Measurements from ENCODE around the gene B4GALNT2.
"Not testable (repeated sequence)": the region's sequence is repeated elsewhere in the genome, so short reads cannot be mapped to it uniquely, and the experiment has no call there.

B4GALNT2 gene

GRCh38 chr17:49120166-49120565 is 12.4 kb upstream of the B4GALNT2 start:
- DNase-seq (ENCODE audit: low read depth) = no peak
- TF ChIP-seq CTCF (IDR thresholded peaks at IDR 0.05; ENCODE audit: insufficient read depth, low read depth, low read length, missing control alignments) = no peak
- no peak overlapping the region for H3K4me3 ChIP-seq (ENCODE audit: low read length)

- H3K4me3 ChIP-seq (ENCODE audit: low read length) = no peak overlapping the region
- DNase-seq (ENCODE audit: low read depth) = no peak
- no peak for TF ChIP-seq CTCF (IDR thresholded peaks at IDR 0.05; ENCODE audit: insufficient read depth, low read depth, low read length, missing control alignments)
Measured at GRCh38 chr17:49121696-49122292, 10.8 kb upstream of the B4GALNT2 start.

- TF ChIP-seq CTCF (IDR thresholded peaks at IDR 0.05; ENCODE audit: insufficient read depth, low read depth, low read length, missing control alignments) = no peak
- H3K4me3 ChIP-seq (ENCODE audit: low read length) = no peak overlapping the region
- DNase-seq (ENCODE audit: low read depth) = no peak
Measured at GRCh38 chr17:49122566-49122965, 10.0 kb upstream of the B4GALNT2 start.

GRCh38 chr17:49123061-49123460 is 9.5 kb upstream of the B4GALNT2 start:
- no peak for TF ChIP-seq CTCF (IDR thresholded peaks at IDR 0.05; ENCODE audit: insufficient read depth, low read depth, low read length, missing control alignments)
- H3K4me3 ChIP-seq (ENCODE audit: low read length) = no peak overlapping the region
- no peak for DNase-seq (ENCODE audit: low read depth)

GRCh38 chr17:49125449-49125848 is 7.1 kb upstream of the B4GALNT2 start:
- H3K4me3 ChIP-seq (ENCODE audit: low read length) = no peak overlapping the region
- DNase-seq (ENCODE audit: low read depth) = no peak
- TF ChIP-seq CTCF (IDR thresholded peaks at IDR 0.05; ENCODE audit: insufficient read depth, low read depth, low read length, missing control alignments) = no peak

GRCh38 chr17:49126183-49126859 is 6.2 kb upstream of the B4GALNT2 start:
- not testable (repeated sequence) for H3K4me3 ChIP-seq (ENCODE audit: low read length); DNase-seq (ENCODE audit: low read depth)

GRCh38 chr17:49129359-49129950 is 3.1 kb upstream of the B4GALNT2 start:
- not testable (repeated sequence) for DNase-seq (ENCODE audit: low read depth); H3K4me3 ChIP-seq (ENCODE audit: low read length)

GRCh38 chr17:49130891-49131290 is 1.7 kb upstream of the B4GALNT2 start:
- no peak for TF ChIP-seq CTCF (IDR thresholded peaks at IDR 0.05; ENCODE audit: insufficient read depth, low read depth, low read length, missing control alignments)
- peak; percentile 47 for DNase-seq (ENCODE audit: low read depth)
- H3K4me3 ChIP-seq (ENCODE audit: low read length) = no peak overlapping the region
